HCT116 (cell line): ENCODE data around the gene ZFP36L2.

Source experiments
- CTCF ChIP-seq, 3 experiments: fragments of 200-600 bp in 1 of 3; sonication (generic) in 1 of 3; IDR thresholded peaks in 2 of 3; conservative IDR thresholded peaks in 1 of 3; 2 replicates each; pipeline ENCODE4 v1.5.1; 2012 to 2017; ENCODE audit warnings: low read depth in 2 of 3, low read length in 2 of 3, antibody characterized with exemption in 1 of 3, borderline replicate concordance in 1 of 3, control low read depth in 1 of 3, mild to moderate bottlenecking in 1 of 3, mixed read lengths in 1 of 3, mixed run types in 1 of 3, moderate library complexity in 1 of 3; ENCODE audit not compliant: insufficient read depth in 1 of 3
- EZH2 ChIP-seq: fragments of 200-600 bp; sonication (generic); IDR thresholded peaks from 2 replicates; pipeline ENCODE4 v1.6.1; 2017; ENCODE audit warnings: antibody characterized with exemption, mixed run types
- POLR2A ChIP-seq: IDR thresholded peaks from 2 replicates; pipeline ENCODE4 v1.7.0; 2011; ENCODE audit warnings: borderline replicate concordance; ENCODE audit not compliant: insufficient read depth, insufficient read length; ENCODE audit errors: extremely low read depth

- no peak for TF ChIP-seq POLR2A
- no peak for TF ChIP-seq CTCF (IDR thresholded peaks at IDR 0.05 in 2 of 3, conservative IDR thresholded peaks at IDR 0.05 in 1 of 3; ENCODE audit: borderline replicate concordance in 1 of 3, insufficient read depth in 1 of 3, low read depth in 2 of 3, low read length in 2 of 3)
- no peak for TF ChIP-seq EZH2
Measured at GRCh38 chr2:43202289-43202688, 24.1 kb downstream of the ZFP36L2 start.
